WTC11 (cell line): ENCODE data around the gene DUSP19. TPM values are rescaled to one million over a fixed set of nuclear protein-coding genes. Genes with fewer than 3 reads are reported as not detected.

Experiments used
- ATAC-seq: fragments of 200-7000 bp; cut with Tn5 transposase; 2 replicates; pipeline ENCODE4 v1.10.0; 2021; ENCODE audit warnings: mild to moderate bottlenecking, moderate library complexity
- CTCF ChIA-PET: fragments of 300-600 bp; sonication (Branson Sonifier 250); formaldehyde crosslinking; loops from one replicate; lab custom pipeline; 2021; ENCODE audit warnings: antibody characterized with exemption; lab: Charles Lee
- POLR2A ChIA-PET: fragments of 350-600 bp; sonication (Branson Sonifier 250); formaldehyde crosslinking; loops from one replicate; lab custom pipeline; 2021; ENCODE audit warnings: antibody characterized with exemption; lab: Charles Lee
- DNase-seq: peaks from one replicate; pipeline ENCODE4 v3.0.0; 2021; ENCODE audit warnings: low spot score
- H3K27ac Mint-ChIP-seq: 2 replicates; pipeline ENCODE4 v1.8.0; 2021; ENCODE audit warnings: mixed read lengths
- H3K27me3 Mint-ChIP-seq: 2 replicates; pipeline ENCODE4 v1.8.0; 2021; ENCODE audit warnings: low read depth, mild to moderate bottlenecking, moderate library complexity, mixed read lengths
- H3K36me3 Mint-ChIP-seq: 2 replicates; pipeline ENCODE4 v1.8.0; 2021; ENCODE audit warnings: mixed read lengths
- H3K4me1 Mint-ChIP-seq: 2 replicates; pipeline ENCODE4 v1.8.0; 2022; ENCODE audit warnings: mixed read lengths
- H3K4me3 Mint-ChIP-seq: 2 replicates; pipeline ENCODE4 v1.8.0; 2021; ENCODE audit warnings: mild to moderate bottlenecking, moderate library complexity, mixed read lengths
- H3K9me3 Mint-ChIP-seq: 2 replicates; pipeline ENCODE4 v1.8.0; 2021; ENCODE audit warnings: mixed read lengths
- CREB1 ChIP-seq: sonication (generic); formaldehyde crosslinking; IDR thresholded peaks from 2 replicates; pipeline ENCODE4 v1.8.0; 2023; ENCODE audit warnings: mild to moderate bottlenecking, missing genetic modification reagents
- E2F4 ChIP-seq: sonication (generic); formaldehyde crosslinking; IDR thresholded peaks from 2 replicates; pipeline ENCODE4 v1.8.1; 2022; ENCODE audit warnings: low read depth, mild to moderate bottlenecking, moderate library complexity, missing genetic modification reagents, borderline replicate concordance
- EMX1 ChIP-seq: fragments of 250-450 bp; sonication (Bioruptor Pico); IDR thresholded peaks from 2 replicates; pipeline ENCODE4 v1.8.0; 2021; ENCODE audit warnings: mild to moderate bottlenecking
- ETV6 ChIP-seq: sonication (generic); formaldehyde crosslinking; IDR thresholded peaks from 2 replicates; pipeline ENCODE4 v1.8.1; 2022; ENCODE audit warnings: mild to moderate bottlenecking, missing genetic modification reagents
- FOXJ3 ChIP-seq: sonication (generic); formaldehyde crosslinking; IDR thresholded peaks from 2 replicates; pipeline ENCODE4 v1.9.0; 2021; ENCODE audit warnings: missing genetic modification reagents, mild to moderate bottlenecking, borderline replicate concordance
- GTF2I ChIP-seq: fragments of 250-450 bp; sonication (Bioruptor Pico); conservative IDR thresholded peaks from 2 replicates; pipeline ENCODE4 v1.4.0; 2021; ENCODE audit warnings: mild to moderate bottlenecking
- HMGXB4 ChIP-seq: sonication (generic); formaldehyde crosslinking; IDR thresholded peaks from 2 replicates; pipeline ENCODE4 v1.8.1; 2023; ENCODE audit warnings: mild to moderate bottlenecking, moderate library complexity, missing genetic modification reagents
- KAT7 ChIP-seq: sonication (generic); formaldehyde crosslinking; IDR thresholded peaks from 2 replicates; pipeline ENCODE4 v1.8.1; 2023; ENCODE audit warnings: missing genetic modification reagents, mild to moderate bottlenecking, borderline replicate concordance
- MLX ChIP-seq: sonication (generic); formaldehyde crosslinking; IDR thresholded peaks from 2 replicates; pipeline ENCODE4 v1.8.1; 2023; ENCODE audit warnings: mild to moderate bottlenecking, missing genetic modification reagents, moderate library complexity
- NR2C2 ChIP-seq: sonication (generic); formaldehyde crosslinking; IDR thresholded peaks from 2 replicates; pipeline ENCODE4 v1.8.0; 2022; ENCODE audit warnings: mild to moderate bottlenecking, missing genetic modification reagents
- NR3C1 ChIP-seq: sonication (generic); formaldehyde crosslinking; conservative IDR thresholded peaks from 2 replicates; pipeline ENCODE4 v1.8.1; 2023; ENCODE audit warnings: low read depth, mild to moderate bottlenecking, missing genetic modification reagents
- OVOL2 ChIP-seq: fragments of 250-450 bp; sonication (Bioruptor Pico); IDR thresholded peaks from 2 replicates; pipeline ENCODE4 v1.9.0; 2021; ENCODE audit warnings: mild to moderate bottlenecking, borderline replicate concordance
- RORB ChIP-seq: fragments of 250-450 bp; sonication (Bioruptor Pico); IDR thresholded peaks from 2 replicates; pipeline ENCODE4 v1.9.0; 2021; ENCODE audit warnings: mild to moderate bottlenecking
- SMAD4 ChIP-seq: sonication (generic); formaldehyde crosslinking; IDR thresholded peaks from 2 replicates; pipeline ENCODE4 v1.8.0; 2022; ENCODE audit warnings: mild to moderate bottlenecking, missing genetic modification reagents
- SOX15 ChIP-seq: fragments of 250-450 bp; sonication (Bioruptor Pico); IDR thresholded peaks from 2 replicates; pipeline ENCODE4 v1.9.0; 2021; ENCODE audit warnings: mild to moderate bottlenecking
- TCF7 ChIP-seq: sonication (generic); formaldehyde crosslinking; IDR thresholded peaks from 2 replicates; pipeline ENCODE4 v1.8.0; 2022; ENCODE audit warnings: mild to moderate bottlenecking, low read depth, missing genetic modification reagents, moderate library complexity
- USF2 ChIP-seq: sonication (generic); formaldehyde crosslinking; IDR thresholded peaks from 2 replicates; pipeline ENCODE4 v1.8.1; 2023; ENCODE audit warnings: mild to moderate bottlenecking, missing genetic modification reagents, moderate library complexity
- ZNF138 ChIP-seq: sonication (generic); formaldehyde crosslinking; conservative IDR thresholded peaks from 2 replicates; pipeline ENCODE4 v1.8.1; 2022; ENCODE audit warnings: mild to moderate bottlenecking, moderate library complexity, missing genetic modification reagents
- ZNF232 ChIP-seq: sonication (generic); formaldehyde crosslinking; IDR thresholded peaks from 2 replicates; pipeline ENCODE4 v1.8.0; 2022; ENCODE audit warnings: mild to moderate bottlenecking, missing genetic modification reagents
- ZNF416 ChIP-seq: fragments of 250-450 bp; sonication (Bioruptor Pico); IDR thresholded peaks from 2 replicates; pipeline ENCODE4 v1.9.0; 2021; ENCODE audit warnings: mild to moderate bottlenecking, inconsistent platforms
- ZNF425 ChIP-seq: fragments of 250-450 bp; sonication (Bioruptor Pico); conservative IDR thresholded peaks from 2 replicates; pipeline ENCODE4 v1.9.0; 2021; ENCODE audit warnings: mild to moderate bottlenecking
- ZNF512 ChIP-seq: sonication (generic); formaldehyde crosslinking; IDR thresholded peaks from 2 replicates; pipeline ENCODE4 v1.8.1; 2022; ENCODE audit warnings: missing genetic modification reagents, borderline replicate concordance
- total RNA-seq: library from RNA; stranded (reverse); gene quantifications from 3 replicates; pipeline ENCODE4 v1.2.3, GENCODE V29; 2021

Gene DUSP19
- total RNA-seq, 1 experiment from 2014 or later, result 3.9 TPM

GRCh38 chr2:183060571-183061231, 17.8 kb upstream of the DUSP19 start:
- ATAC-seq (0 out of 2 replicates have a peak, but pooled peaks have one; percentile 20), DNase-seq (no peak)
- no peaks in the 10 kb centered on the region for H3K27me3 Mint-ChIP-seq
- H3K4me3 Mint-ChIP-seq, result no peak overlapping the region
- no peaks in the 10 kb centered on the region for H3K36me3 Mint-ChIP-seq
- TF ChIP-seq USF2 (CRISPR knock-in tag) (no peak), ZNF416 (CRISPR knock-in tag) (no peak)
- H3K4me1 Mint-ChIP-seq, result peaks cover 4% of the 10 kb centered on the region
- ChIA-PET CTCF (interaction anchor here (0.9 kb wide), 1 partner anchor 11 kb away, joined by 3 read pairs; no protein-coding TSS in a partner anchor), POLR2A (no interaction called here)
- no peak overlapping the region for H3K27ac Mint-ChIP-seq
- H3K9me3 Mint-ChIP-seq, result no peaks in the 10 kb centered on the region

- Mint-ChIP-seq H3K36me3 (no peaks in the 10 kb centered on the region), H3K27me3 (no peaks in the 10 kb centered on the region), H3K4me1 (peaks cover 4% of the 10 kb centered on the region), H3K9me3 (no peaks in the 10 kb centered on the region), H3K4me3 (no peak overlapping the region), H3K27ac (no peak overlapping the region)
- ChIA-PET POLR2A (no interaction called here), CTCF (interaction anchor here (1.0 kb wide), 1 partner anchor 8 kb away, joined by 4 read pairs; no protein-coding TSS in a partner anchor)
- ATAC-seq (no peak), DNase-seq (no peak)
- TF ChIP-seq ZNF512 (CRISPR knock-in tag) (no peak), MLX (CRISPR knock-in tag) (no peak), ZNF138 (CRISPR knock-in tag) (no peak), HMGXB4 (CRISPR knock-in tag) (no peak), RORB (CRISPR knock-in tag) (no peak), ZNF425 (CRISPR knock-in tag) (no peak), NR3C1 (CRISPR knock-in tag) (no peak), OVOL2 (CRISPR knock-in tag) (no peak), FOXJ3 (CRISPR knock-in tag) (no peak)
These were observed 15.5 kb upstream of the DUSP19 start for GRCh38 chr2:183063083-183063482.

- CTCF ChIA-PET, result interaction anchor here (3.8 kb wide), 1 partner anchor 12 kb away, joined by 27 read pairs; the partner anchor contains the start of gene DUSP19
- peaks cover 3% of the 10 kb centered on the region for H3K27me3 Mint-ChIP-seq
- ATAC-seq (no peak), DNase-seq (no peak)
- peaks cover 12% of the 10 kb centered on the region for H3K9me3 Mint-ChIP-seq
- no peak overlapping the region for H3K4me3 Mint-ChIP-seq
- no peak overlapping the region for H3K27ac Mint-ChIP-seq
- POLR2A ChIA-PET, result no interaction called here
- H3K4me1 Mint-ChIP-seq, result peaks cover 8% of the 10 kb centered on the region
- peaks cover 9% of the 10 kb centered on the region for H3K36me3 Mint-ChIP-seq
- TF ChIP-seq EMX1 (CRISPR knock-in tag) (no peak), NR2C2 (CRISPR knock-in tag) (no peak), KAT7 (CRISPR knock-in tag) (no peak), ZNF232 (CRISPR knock-in tag) (no peak), E2F4 (CRISPR knock-in tag) (no peak), SMAD4 (CRISPR knock-in tag) (no peak), TCF7 (no peak), GTF2I (CRISPR knock-in tag) (no peak), CREB1 (no peak), SOX15 (CRISPR knock-in tag) (no peak), ETV6 (CRISPR knock-in tag) (no peak)
These were observed 10.0 kb upstream of the DUSP19 start for GRCh38 chr2:183068561-183068960.
